Heart left ventricle (tissue), 16 donors: ENCODE measurements around the gene RIC3. TPM values are rescaled to one million over a fixed set of nuclear protein-coding genes. Genes with fewer than 3 reads are reported as not detected.

ENCODE experiments used
- ATAC-seq, 4 donors: fragments of 200-7000 bp; cut with Tn5 transposase; one replicate each; pipeline ENCODE4 v1.9.1; 2020 to 2022; ENCODE audit warnings: moderate library complexity in 4 of 4, mild to moderate bottlenecking in 3 of 4, moderate number of reproducible peaks in 1 of 4
- DNase-seq, 5 donors: peaks; one replicate each; pipeline ENCODE4 v3.0.0-alpha.2; 2020
- H3K27ac ChIP-seq, 12 donors: fragments of 200-600 bp; sonication (generic) in 4 of 12; one replicate each; pipeline versions ENCODE4 v1.5.0 to v1.8.0; 2016 to 2022; ENCODE audit warnings: mild to moderate bottlenecking in 2 of 12
- H3K27me3 ChIP-seq, 9 donors: fragments of 200-600 bp; sonication (generic) in 2 of 9; one replicate each; pipeline versions ENCODE4 v1.5.1 to v1.8.0; 2016 to 2022; ENCODE audit warnings: mild to moderate bottlenecking in 3 of 9
- H3K36me3 ChIP-seq, 9 donors: fragments of 200-600 bp; sonication (generic) in 2 of 9; one replicate each; pipeline versions ENCODE4 v1.5.0 to v1.8.0; 2018 to 2022; ENCODE audit warnings: mild to moderate bottlenecking in 2 of 9
- H3K4me1 ChIP-seq, 12 donors: fragments of 200-600 bp; sonication (generic) in 4 of 12; one replicate each; pipeline versions ENCODE4 v1.5.0 to v1.8.0; 2016 to 2022; ENCODE audit warnings: mild to moderate bottlenecking in 3 of 12
- H3K4me3 ChIP-seq, 12 donors: fragments of 200-600 bp; sonication (generic) in 4 of 12; one replicate each; pipeline versions ENCODE4 v1.5.0 to v1.8.0; 2017 to 2022; ENCODE audit warnings: mild to moderate bottlenecking in 9 of 12, moderate library complexity in 4 of 12
- H3K9me3 ChIP-seq, 12 donors: fragments of 200-600 bp; sonication (generic) in 4 of 12; one replicate each; pipeline versions ENCODE4 v1.5.0 to v1.8.0; 2016 to 2022; ENCODE audit warnings: mild to moderate bottlenecking in 1 of 12
- POLR2A ChIP-seq, 2 donors: fragments of 450-650 bp; IDR thresholded peaks; one replicate each; pipeline ENCODE4 v1.6.1; 2017; ENCODE audit warnings: antibody characterized with exemption in 2 of 2, mild to moderate bottlenecking in 2 of 2, moderate library complexity in 2 of 2
- WGBS, 4 donors: extraction: QIAGEN DNeasy Blood & Tissue Kit in 2 of 4; methylation state at CpG; one replicate each; pipeline versions ENCODE4 v1.1.5 to v1.1.7; 2013 to 2018; 5-methylcytosine and 5-hydroxymethylcytosine counted together
- intact Hi-C, 10 donors: fragments of 100-400 bp; cut with DNase I; formaldehyde crosslinking; loops; one replicate each; pipeline versions ENCODE4 v1.11.1 to v1.14.2; 2022
- polyA plus RNA-seq, 2 donors: library from polyadenylated mRNA; stranded (reverse); fragments of 200-250 nt; gene quantifications; one replicate each; pipeline ENCODE4 v1.2.3, GENCODE V29; 2013
- total RNA-seq, 9 donors: library from RNA; depleted of rRNA in 2 of 9; stranded (reverse); fragments of >200 nt in 2 of 9; fragmentation: NEBNext Ultra II Directional in 3 of 9; extraction: Animal tissue kit (Norgen Biotek cat#: 25700) in 3 of 9; gene quantifications; one replicate each; pipeline versions ENCODE4 v1.1.0 to v1.2.4, GENCODE V29; 2016 to 2023
- TF ChIP-seq, protein P1 (sequence below), 12 donors: fragments of 200-600 bp; sonication (generic) in 4 of 12; IDR thresholded peaks; one replicate each; pipeline versions ENCODE4 v1.5.0 to v1.8.0; 2018 to 2022; ENCODE audit warnings: antibody characterized with exemption in 12 of 12, mild to moderate bottlenecking in 5 of 12
- donor health status: ischemic (EF 13 %, LVEDD 7.1; RV severe dilation, severe dysfunction).
- donor health status: healthy with polysubstance abuse.
- donor health status: DM: no; HTN: yes; CAD: no.
- donor health status: DM: no; HTN: no; CAD: no.
- donor health status: ischemic (EF 25% LVEDD 6.9; RV normal size, moderate dysfunction).
- donor health status: ischemic (EF 25% LVEDD 5.7; RV mildly dilated, moderate dysfunction).
- donor health status: healthy.
- donor health status: DM: yes; HTN: yes; CAD: no.
- donor health status: ischemic (EF 35%, LVEDD 5.7; RV mildly dilated, moderate dysfunction).
- donor health status: nonischemic (EF 11% LVEDD 7.7; RV severe dilation, severe dysfunction).
- donor health status: DM: yes; HTN: yes; CAD: no.
- donor health status: PGD.
- donor health status: ischemic (EF 29% LVEDD 5.4; RV normal size, mild dysfunction).
- donor health status: nonischemic (EF 23%, LVEDD 6.1; RV moderate dilation, normal function).

RIC3 gene
- total and polyA plus RNA-seq, 11 donors = 3.1 to 16.3 (median 10.0) TPM

GRCh38 chr11:8069771-8070170 is 99.1 kb downstream of the RIC3 start:
- Histone ChIP-seq H3K27me3 (no peaks in the 10 kb centered on the region), H3K27ac (peak overlapping the region in 10 of 12 donors; percentile 47 to 92 (median 83)), H3K4me1 (peaks cover 6 to 48% (median 40%) of the 10 kb centered on the region in 12 donors), H3K36me3 (no peaks in the 10 kb centered on the region), H3K9me3 (no peaks in the 10 kb centered on the region), H3K4me3 (no peak overlapping the region)
- TF ChIP-seq, protein P1, sequence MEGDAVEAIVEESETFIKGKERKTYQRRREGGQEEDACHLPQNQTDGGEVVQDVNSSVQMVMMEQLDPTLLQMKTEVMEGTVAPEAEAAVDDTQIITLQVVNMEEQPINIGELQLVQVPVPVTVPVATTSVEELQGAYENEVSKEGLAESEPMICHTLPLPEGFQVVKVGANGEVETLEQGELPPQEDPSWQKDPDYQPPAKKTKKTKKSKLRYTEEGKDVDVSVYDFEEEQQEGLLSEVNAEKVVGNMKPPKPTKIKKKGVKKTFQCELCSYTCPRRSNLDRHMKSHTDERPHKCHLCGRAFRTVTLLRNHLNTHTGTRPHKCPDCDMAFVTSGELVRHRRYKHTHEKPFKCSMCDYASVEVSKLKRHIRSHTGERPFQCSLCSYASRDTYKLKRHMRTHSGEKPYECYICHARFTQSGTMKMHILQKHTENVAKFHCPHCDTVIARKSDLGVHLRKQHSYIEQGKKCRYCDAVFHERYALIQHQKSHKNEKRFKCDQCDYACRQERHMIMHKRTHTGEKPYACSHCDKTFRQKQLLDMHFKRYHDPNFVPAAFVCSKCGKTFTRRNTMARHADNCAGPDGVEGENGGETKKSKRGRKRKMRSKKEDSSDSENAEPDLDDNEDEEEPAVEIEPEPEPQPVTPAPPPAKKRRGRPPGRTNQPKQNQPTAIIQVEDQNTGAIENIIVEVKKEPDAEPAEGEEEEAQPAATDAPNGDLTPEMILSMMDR (IDR thresholded peaks at IDR 0.05) = no peak
- TF ChIP-seq POLR2A (IDR thresholded peaks at IDR 0.05) = no peak
- intact Hi-C loops = loop anchor here in 9 of 10 donors (1.0 to 5.0 kb wide), 5 partner anchors 34 to 37 kb away; no protein-coding TSS in a partner anchor
- no peak for ATAC-seq
- 71 to 85% (median 75%) methylated on average over 8 of the region's 8 CpGs for WGBS, 4 donors
- DNase-seq = no peak

- intact Hi-C loops = loop anchor here in 4 of 10 donors (1.0 to 5.0 kb wide), 4 partner anchors 33 to 36 kb away; no protein-coding TSS in a partner anchor
- H3K27ac ChIP-seq = peak overlapping the region; percentile 47 to 92 (median 80)
- H3K9me3 ChIP-seq = no peaks in the 10 kb centered on the region
- WGBS, 4 donors = 4 to 11% (median 7%) methylated on average over 15 of the region's 15 CpGs
- H3K4me1 ChIP-seq = peaks cover 6 to 58% (median 47%) of the 10 kb centered on the region in 12 donors
- no peaks in the 10 kb centered on the region for H3K27me3 ChIP-seq
- peak overlapping the region in 7 of 12 donors; percentile 1 to 30 (median 5) for H3K4me3 ChIP-seq
- ATAC-seq (peak; percentile 52 to 79 (median 76)), DNase-seq (peak; percentile 69 to 74 (median 72))
- H3K36me3 ChIP-seq = no peaks in the 10 kb centered on the region
- TF ChIP-seq POLR2A (IDR thresholded peaks at IDR 0.05) = peak in 1 of 2 donors; percentile 19
- TF ChIP-seq, protein P1 (IDR thresholded peaks at IDR 0.05) = no peak
Observed at GRCh38 chr11:8068605-8069221, 100.1 kb downstream of the RIC3 start.

- peak overlapping the region; percentile 47 to 92 (median 80) for H3K27ac ChIP-seq
- intact Hi-C loops = loop anchor here in 3 of 10 donors (2.0 to 5.0 kb wide), 3 partner anchors 33 to 36 kb away; no protein-coding TSS in a partner anchor
- no peak for DNase-seq
- no peak for TF ChIP-seq POLR2A (IDR thresholded peaks at IDR 0.05)
- TF ChIP-seq, protein P1 (IDR thresholded peaks at IDR 0.05) = no peak
- peaks cover 6 to 65% (median 52%) of the 10 kb centered on the region in 12 donors for H3K4me1 ChIP-seq
- ATAC-seq = peak in 2 of 4 donors; percentile 8 to 15
- H3K36me3 ChIP-seq = no peaks in the 10 kb centered on the region
- no peak overlapping the region for H3K4me3 ChIP-seq
- H3K9me3 ChIP-seq = no peaks in the 10 kb centered on the region
- WGBS, 4 donors = 38 to 53% (median 48%) methylated on average over 13 of the region's 13 CpGs
- no peaks in the 10 kb centered on the region for H3K27me3 ChIP-seq
Observed at GRCh38 chr11:8067929-8068575, 100.8 kb downstream of the RIC3 start.

DNA sequence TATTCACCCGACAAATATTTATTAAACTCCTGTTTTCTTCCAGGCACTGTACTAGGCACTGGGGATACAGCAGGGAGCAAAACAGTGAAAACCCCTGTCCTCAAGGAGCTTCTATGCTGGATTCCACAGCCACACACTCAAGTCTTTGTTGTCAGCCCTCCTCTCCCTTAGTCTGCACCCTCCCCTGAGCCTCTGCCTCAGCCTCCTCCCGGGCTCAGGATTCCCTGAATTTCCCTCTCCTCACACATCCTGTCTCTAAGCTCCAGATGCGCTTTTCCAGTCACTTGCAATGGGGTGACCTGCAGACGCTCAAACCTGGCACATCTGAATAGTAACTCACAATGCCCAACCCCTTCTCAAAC is 101.3 kb downstream of the RIC3 start:
- Histone ChIP-seq H3K36me3 (no peaks in the 10 kb centered on the region), H3K4me1 (peaks cover 6 to 70% (median 57%) of the 10 kb centered on the region in 12 donors), H3K4me3 (no peak overlapping the region), H3K27me3 (no peaks in the 10 kb centered on the region), H3K27ac (peak overlapping the region in 9 of 12 donors; percentile 27 to 92 (median 85)), H3K9me3 (no peaks in the 10 kb centered on the region)
- intact Hi-C loops = loop anchor here in 2 of 10 donors (2.0 to 5.0 kb wide), 2 partner anchors 33 to 35 kb away; no protein-coding TSS in a partner anchor
- no peak for TF ChIP-seq POLR2A (IDR thresholded peaks at IDR 0.05)
- TF ChIP-seq, protein P1 (IDR thresholded peaks at IDR 0.05) = no peak
- DNase-seq (no peak), ATAC-seq (no peak)
- 67 to 76% (median 74%) methylated on average over 4 of the region's 4 CpGs for WGBS, 4 donors
